Neural crest cell (in vitro differentiated cells): ENCODE measurements around the gene CD9. TPM values are rescaled to one million over a fixed set of nuclear protein-coding genes. Genes with fewer than 3 reads are reported as not detected.

Source experiments
- DNase-seq: peaks from one replicate; pipeline ENCODE4 v3.0.0; 2021; ENCODE audit warnings: low read depth, mixed read lengths, low spot score
- H3K27ac Mint-ChIP-seq: one replicate; pipeline ENCODE4 v1.8.0; 2021; ENCODE audit warnings: mild to moderate bottlenecking, mixed read lengths; ENCODE audit not compliant: unreplicated experiment
- H3K27me3 Mint-ChIP-seq: 2 replicates; pipeline ENCODE4 v1.8.0; 2021; ENCODE audit warnings: low read depth, mild to moderate bottlenecking, mixed read lengths
- H3K36me3 Mint-ChIP-seq: 2 replicates; pipeline ENCODE4 v1.8.0; 2021; ENCODE audit warnings: low read depth, mild to moderate bottlenecking, mixed read lengths
- H3K4me1 Mint-ChIP-seq: 2 replicates; pipeline ENCODE4 v1.8.0; 2021; ENCODE audit warnings: mixed read lengths
- H3K4me3 Mint-ChIP-seq: one replicate; pipeline ENCODE4 v1.8.0; 2021; ENCODE audit warnings: mild to moderate bottlenecking, mixed read lengths
- H3K9me3 Mint-ChIP-seq: 2 replicates; pipeline ENCODE4 v1.8.0; 2021; ENCODE audit warnings: mixed read lengths
- CTCF ChIP-seq: fragments of 200-600 bp; sonication (generic); conservative IDR thresholded peaks from 2 replicates; pipeline ENCODE4 v1.5.0; 2021; ENCODE audit warnings: antibody characterized with exemption, mild to moderate bottlenecking
- total RNA-seq: library from RNA; stranded (reverse); gene quantifications from 2 replicates; pipeline ENCODE4 v1.2.1, GENCODE V29; 2021

CD9 gene
- total RNA-seq, 1 donor from 2014 or later, result 2.1 TPM

GRCh38 chr12:6264402-6265037 lies 64.3 kb downstream of the CD9 start:
- peaks cover 14% of the 10 kb centered on the region for H3K4me1 Mint-ChIP-seq
- no peaks in the 10 kb centered on the region for H3K9me3 Mint-ChIP-seq
- H3K27me3 Mint-ChIP-seq, result no peaks in the 10 kb centered on the region
- no peak overlapping the region for H3K4me3 Mint-ChIP-seq
- H3K27ac Mint-ChIP-seq, result no peak overlapping the region
- no peak for TF ChIP-seq CTCF
- H3K36me3 Mint-ChIP-seq, result no peaks in the 10 kb centered on the region
- no peak for DNase-seq

- Mint-ChIP-seq H3K9me3 (no peaks in the 10 kb centered on the region), H3K27ac (no peak overlapping the region), H3K36me3 (no peaks in the 10 kb centered on the region), H3K4me3 (no peak overlapping the region), H3K4me1 (peaks cover 14% of the 10 kb centered on the region), H3K27me3 (no peaks in the 10 kb centered on the region)
- no peak for DNase-seq
- TF ChIP-seq CTCF, result no peak
Observed at GRCh38 chr12:6265038-6265405, 64.8 kb downstream of the CD9 start.

- Mint-ChIP-seq H3K27me3 (no peaks in the 10 kb centered on the region), H3K4me1 (peaks cover 14% of the 10 kb centered on the region), H3K27ac (no peak overlapping the region), H3K36me3 (no peaks in the 10 kb centered on the region), H3K4me3 (no peak overlapping the region), H3K9me3 (no peaks in the 10 kb centered on the region)
- no peak for TF ChIP-seq CTCF
- DNase-seq, result no peak
Observed at GRCh38 chr12:6266541-6266966, 66.4 kb downstream of the CD9 start.

GRCh38 chr12:6266971-6267721 lies 66.9 kb downstream of the CD9 start:
- H3K9me3 Mint-ChIP-seq, result no peaks in the 10 kb centered on the region
- no peak for TF ChIP-seq CTCF
- H3K4me1 Mint-ChIP-seq, result peaks cover 14% of the 10 kb centered on the region
- H3K27ac Mint-ChIP-seq, result no peak overlapping the region
- no peak overlapping the region for H3K4me3 Mint-ChIP-seq
- no peaks in the 10 kb centered on the region for H3K36me3 Mint-ChIP-seq
- no peak for DNase-seq
- H3K27me3 Mint-ChIP-seq, result no peaks in the 10 kb centered on the region

- no peak for TF ChIP-seq CTCF
- Mint-ChIP-seq H3K36me3 (no peaks in the 10 kb centered on the region), H3K27ac (no peak overlapping the region), H3K4me3 (no peak overlapping the region), H3K4me1 (peaks cover 26% of the 10 kb centered on the region), H3K27me3 (no peaks in the 10 kb centered on the region), H3K9me3 (no peaks in the 10 kb centered on the region)
- no peak for DNase-seq
Observed at GRCh38 chr12:6268484-6269157, 68.4 kb downstream of the CD9 start.
